ENCODE measurements around the gene GIPC3.

GIPC3 gene

DNA sequence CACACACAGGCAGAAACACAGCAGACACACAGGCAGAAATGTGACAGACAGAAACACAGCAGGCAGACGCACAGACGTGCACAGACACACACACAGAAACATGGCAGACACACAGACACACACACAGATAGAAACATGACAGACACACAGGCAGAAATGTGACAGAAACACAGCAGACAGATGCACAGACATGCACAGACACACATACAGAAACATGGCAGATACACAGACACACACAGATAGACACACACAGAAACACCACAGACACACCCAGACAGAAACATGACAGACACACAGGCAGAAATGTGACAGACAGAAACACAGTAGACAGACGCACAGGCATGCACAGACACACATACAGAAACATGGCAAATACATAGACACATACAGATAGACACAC lies 20.1 kb downstream of the GIPC3 start:
- DNase-seq, result no peak

GRCh38 chr19:3605770-3606169 lies 20.5 kb downstream of the GIPC3 start:
- no peak for DNase-seq

- DNase-seq, result no peak
Measured at GRCh38 chr19:3606174-3606689, 21.0 kb downstream of the GIPC3 start.

GRCh38 chr19:3606690-3607289 lies 21.5 kb downstream of the GIPC3 start, which contains the start of gene TBXA2R:
TBXA2R (minus strand) TSS chr19:3606875; CDS start chr19:3600634, 6,241 bp downstream.
- DNase-seq, result no peak

GRCh38 chr19:3607303-3608078 lies 22.2 kb downstream of the GIPC3 start:
- no peak for DNase-seq

DNA sequence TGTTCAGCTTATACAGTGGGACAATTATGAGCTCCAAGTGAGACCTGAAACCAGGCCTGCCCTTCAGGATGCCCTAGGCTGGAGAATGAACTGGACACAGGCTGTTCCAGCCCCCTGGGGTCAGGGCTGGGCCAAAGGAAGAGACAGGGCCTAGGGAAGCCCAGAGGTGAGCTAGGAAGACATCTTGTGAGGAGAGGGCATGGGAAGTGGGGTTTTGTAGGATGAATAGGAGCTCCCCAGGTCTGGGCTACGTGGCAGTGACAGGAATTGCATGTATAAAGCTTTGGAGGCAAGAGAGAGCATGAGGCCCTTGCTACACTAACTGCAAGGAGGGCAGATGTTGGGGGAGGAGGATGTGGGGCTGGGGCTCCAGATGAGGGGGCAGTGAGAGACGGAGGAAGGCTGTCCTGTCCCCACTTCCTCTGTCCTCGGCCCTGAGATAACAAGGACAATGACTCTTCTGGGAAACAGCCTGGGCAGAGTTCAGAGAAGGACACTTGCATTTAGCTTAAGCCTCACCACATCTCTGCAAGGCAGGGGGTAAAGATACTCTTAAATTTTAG lies 22.9 kb downstream of the GIPC3 start:
- DNase-seq, result no peak

DNA sequence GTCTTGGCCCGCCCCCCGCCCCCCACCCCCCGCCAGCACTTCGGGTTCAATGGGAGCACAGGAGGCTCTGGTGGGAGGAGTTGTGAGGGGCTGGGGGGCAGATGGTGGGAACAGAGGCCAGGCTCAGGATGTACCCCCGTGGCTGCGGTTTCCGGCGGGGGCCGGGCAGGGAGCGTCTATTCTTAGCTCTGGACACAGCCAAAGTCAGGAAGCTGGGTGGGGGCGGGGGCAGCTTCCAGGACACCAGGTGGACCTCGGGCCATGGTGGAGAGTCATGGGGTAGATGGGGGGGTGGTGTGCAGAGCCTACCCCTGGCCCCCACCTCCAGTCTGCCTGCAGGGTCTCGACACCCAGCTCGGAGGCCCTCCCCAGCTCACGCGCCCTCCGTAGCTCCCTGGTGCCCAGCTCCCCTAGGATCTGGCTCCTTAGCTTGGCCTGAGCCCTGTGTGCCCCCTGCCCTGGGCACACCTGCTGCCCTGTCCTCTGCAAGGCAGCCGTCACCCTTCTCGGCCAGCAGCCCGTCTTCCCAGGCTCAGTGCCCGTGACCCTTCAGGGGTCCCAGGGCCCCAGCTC lies 23.6 kb downstream of the GIPC3 start:
- DNase-seq, result no peak

DNA sequence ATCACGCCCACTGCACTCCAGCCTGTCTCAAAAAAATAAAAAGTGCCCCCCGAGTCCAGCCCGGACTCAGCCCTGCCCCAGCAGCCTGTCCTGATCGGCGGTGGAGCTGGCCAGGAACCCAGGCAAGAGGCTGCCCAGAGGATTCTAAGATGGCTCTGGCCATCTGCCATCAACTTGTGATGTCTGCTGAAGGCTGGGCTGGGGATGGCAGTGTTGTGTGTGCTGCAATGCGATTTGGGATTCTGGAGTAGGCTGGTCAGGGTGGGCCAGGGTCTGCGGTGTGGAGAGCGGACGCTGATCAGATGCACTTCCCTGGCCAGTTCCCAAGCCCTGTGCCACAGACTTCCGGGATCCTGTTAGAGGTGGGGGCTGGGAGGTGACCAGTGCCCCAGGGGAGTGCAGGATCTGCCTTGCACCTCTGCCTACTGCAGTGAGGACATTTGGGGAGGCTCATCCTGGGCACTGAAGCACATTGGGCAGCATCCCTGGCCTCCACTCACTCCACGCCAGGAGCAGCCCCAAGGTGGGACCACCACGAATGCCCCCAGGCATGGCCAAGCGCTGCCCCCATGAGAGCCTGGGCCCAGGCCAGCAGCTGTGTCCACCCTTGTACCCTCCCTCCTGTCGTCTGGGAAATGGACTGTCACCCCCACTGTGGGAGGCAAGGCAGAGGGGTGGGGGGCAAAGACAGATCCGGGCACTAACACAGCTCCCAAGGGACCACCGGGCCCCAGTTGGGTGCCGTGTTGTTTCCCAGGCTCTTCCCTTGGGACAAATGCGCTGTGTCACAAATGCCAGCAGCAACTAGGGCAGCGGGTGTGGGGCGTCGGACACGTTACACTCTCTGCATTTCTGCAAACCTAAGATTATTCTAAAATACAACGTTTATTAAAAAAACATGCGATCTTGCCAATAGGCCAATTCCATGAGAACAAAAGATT lies 24.8 kb downstream of the GIPC3 start:
- DNase-seq, result no peak

- DNase-seq, result no peak
Measured at GRCh38 chr19:3610745-3611717, 25.8 kb downstream of the GIPC3 start.

DNA sequence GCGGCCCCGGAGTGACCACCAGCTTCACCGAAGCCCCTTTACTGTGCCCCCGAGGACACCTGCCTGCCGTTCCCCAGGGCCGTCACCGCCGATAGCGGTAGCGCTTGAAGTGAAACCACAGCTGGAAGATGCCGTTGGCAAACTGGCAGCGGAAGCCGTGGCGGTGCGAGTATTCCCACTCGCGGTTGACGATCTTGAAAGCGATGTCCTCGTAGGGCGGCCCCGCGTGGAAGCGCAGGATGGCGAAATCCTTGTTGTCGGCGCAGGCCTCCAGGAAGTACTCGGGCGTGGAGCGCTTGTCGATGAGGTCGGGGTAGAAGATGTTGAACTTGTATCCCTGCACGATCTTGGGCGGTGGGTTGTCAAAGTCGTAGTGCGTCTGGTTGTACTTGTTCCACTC lies 26.6 kb downstream of the GIPC3 start:
- no peak for DNase-seq

DNA sequence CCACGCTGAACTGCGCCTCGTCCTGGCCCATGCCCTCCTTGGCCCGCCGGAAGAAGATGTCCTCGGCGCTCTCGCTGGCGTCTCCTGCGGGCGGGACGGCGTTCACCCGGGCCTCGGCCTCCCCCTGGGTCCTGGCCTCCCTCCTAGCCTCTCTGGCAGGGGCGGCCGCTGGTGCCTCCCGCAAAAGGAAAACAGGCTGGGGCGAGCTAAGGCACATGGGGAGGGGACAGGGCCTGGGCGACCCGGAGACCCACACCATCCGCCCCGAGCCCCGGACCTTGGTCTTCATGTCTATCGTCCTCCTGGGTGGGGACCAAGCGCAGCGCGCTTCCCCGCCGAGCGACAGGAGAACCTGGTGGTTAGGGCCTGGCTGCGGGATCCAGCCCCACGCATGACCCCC lies 27.1 kb downstream of the GIPC3 start:
- DNase-seq, result no peak

DNA sequence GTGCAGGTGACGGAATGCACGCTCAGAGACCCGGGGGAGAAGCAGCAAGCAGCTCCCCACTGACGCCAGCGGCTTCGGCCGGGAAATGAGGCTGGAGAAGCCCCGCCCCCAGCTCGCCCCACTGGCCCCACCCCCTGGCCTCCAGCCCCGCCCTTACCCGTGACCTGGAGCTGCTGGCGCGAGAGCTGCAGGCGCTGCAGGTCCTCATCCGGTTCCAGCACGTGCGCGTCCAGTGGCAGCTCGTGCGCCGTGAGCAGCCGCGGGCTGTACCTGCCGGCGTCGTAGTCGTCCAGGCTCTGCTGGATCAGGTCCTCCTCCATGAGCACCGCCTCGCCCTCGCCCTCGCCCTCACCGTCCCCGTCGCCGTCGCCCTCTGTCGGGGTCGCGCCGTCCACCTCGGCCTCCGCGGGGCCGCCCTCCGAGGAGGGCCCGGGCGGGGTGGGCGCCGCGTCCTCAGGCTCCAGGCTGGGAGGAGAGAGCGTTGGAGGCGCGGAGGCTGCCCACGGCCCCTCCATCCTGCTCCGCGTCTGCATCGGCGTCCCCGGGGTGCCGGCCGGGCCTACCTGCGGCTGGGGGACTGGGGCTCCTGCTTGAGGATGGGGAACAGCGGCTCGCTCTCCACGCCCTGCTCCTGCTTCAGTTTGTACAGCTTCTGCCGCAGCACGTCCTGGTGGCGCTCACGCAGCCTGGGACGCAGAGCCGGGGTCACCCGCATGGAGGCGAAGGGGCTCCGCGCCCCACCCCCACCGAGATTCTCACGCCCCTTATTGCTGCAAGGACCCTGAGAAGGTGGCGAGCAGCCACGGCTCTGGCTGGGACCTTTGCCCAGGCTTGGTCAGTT lies 27.8 kb downstream of the GIPC3 start:
- no peak for DNase-seq

DNA sequence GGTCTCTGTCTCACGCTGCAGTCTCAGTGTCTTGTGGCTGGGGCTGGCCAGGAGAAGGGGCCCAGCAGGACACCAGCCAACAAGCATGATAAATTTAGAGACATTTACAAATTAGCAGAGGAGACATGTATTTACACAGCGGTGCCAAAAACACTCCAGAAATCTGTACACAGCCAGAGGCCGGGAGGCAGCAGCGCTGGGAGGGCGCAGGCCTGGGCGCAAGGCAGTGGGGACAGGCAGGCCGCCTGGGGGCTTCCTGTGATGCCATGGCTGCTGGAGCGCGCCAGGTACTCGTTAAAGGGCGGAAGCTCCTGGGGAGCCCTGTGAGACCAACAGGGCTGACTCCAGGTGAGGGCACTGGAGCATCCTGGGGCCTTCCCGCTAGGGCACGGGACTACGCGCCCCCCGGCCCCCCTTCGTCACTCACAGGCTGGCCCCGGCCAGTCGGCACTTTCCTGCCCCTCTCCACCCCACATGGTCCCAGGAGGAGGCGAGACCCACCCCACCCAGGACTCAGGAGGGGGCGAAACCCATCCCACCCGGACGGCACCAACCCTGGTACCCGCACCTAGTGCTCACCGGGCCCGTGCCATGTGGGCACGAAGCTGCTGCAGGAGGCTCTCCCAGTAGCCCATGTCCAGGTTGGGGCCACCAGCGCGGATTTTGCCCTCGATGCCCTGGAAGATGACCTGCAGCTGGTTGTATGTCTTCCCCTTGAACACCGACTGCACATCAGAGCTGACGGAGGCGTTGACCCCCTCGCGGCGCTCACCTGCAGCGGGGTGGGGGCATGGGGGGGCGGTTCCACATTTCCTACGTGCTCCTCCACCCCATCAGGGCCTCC lies 28.8 kb downstream of the GIPC3 start:
- no peak for DNase-seq

GRCh38 chr19:3614858-3615505 lies 29.7 kb downstream of the GIPC3 start:
- DNase-seq, result no peak

GRCh38 chr19:3615524-3616135 lies 30.4 kb downstream of the GIPC3 start:
- DNase-seq, result no peak

DNA sequence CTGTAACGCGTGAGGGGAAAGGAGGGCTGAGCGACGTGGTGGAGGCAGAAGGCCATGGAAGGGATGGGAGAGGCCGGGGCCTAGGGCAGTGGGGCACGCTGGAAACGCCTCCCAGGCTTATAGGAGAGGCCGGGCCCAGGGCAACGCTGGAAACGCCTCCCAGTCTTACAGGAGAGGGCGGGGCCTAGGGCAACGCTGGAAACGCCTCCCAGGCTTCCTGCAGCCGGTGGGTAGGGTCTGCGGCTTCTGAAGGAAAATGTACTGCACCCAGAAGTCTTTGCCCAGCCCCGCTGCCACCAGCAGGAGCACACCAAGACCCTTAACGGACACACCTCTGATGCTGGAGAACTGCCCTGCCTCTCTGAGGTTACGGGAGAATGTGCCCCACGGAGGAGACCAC lies 32.2 kb downstream of the GIPC3 start:
- DNase-seq, result no peak

DNA sequence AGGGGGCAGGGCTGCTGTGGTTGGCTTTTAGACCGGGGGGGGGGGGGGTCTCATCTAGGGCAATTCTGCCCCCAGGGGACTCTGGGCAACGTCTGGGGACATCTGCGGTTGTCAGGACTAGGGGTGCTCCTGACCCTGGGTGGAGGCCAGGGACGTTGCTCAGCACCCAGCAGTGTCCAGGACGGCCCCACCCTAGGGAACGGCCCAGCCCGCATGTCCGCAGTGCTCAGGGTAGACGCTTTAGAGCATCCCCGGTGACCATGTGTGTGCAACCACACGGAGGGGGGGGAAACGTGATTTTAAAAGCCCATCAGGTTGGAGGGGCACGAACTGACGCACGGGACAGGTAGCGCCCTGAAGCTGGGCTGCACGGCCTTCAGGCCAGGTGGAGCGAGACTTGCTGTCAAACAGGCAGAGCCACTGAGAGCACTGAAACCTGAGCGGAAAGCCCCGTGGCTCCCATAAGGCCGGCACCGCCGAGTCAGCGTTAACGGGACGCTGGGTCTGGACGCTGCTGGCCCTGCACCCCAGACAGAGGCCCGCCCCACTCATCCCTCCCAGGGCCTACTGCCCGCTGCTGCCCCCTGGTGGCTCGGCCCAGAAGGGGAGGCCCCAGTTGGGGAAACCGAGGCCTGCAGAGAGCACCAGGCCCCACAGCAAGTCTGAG lies 33.0 kb downstream of the GIPC3 start:
- no peak for DNase-seq
